Liver (tissue), 9 donors: ENCODE results near the gene EIF2B1. TPM values are rescaled to one million over a fixed set of nuclear protein-coding genes. Genes with fewer than 3 reads are reported as not detected.

Experiments
- DNase-seq: peaks from one replicate; pipeline ENCODE4 v3.0.0-alpha.2; 2017; ENCODE audit warnings: low spot score
- H3K27ac ChIP-seq, 2 donors: one replicate each; pipeline ENCODE4 v1.7.0; 2013; ENCODE audit warnings: inconsistent platforms in 2 of 2, low read length in 2 of 2, control low read depth in 1 of 2, low read depth in 1 of 2, mild to moderate bottlenecking in 1 of 2
- H3K27me3 ChIP-seq, 4 donors: one replicate each; pipeline versions ENCODE4 v1.6.1 to v1.7.0; 2013; ENCODE audit warnings: low read length in 3 of 4, inconsistent platforms in 1 of 4, mild to moderate bottlenecking in 1 of 4, moderate library complexity in 1 of 4; ENCODE audit not compliant: control insufficient read depth in 4 of 4, insufficient read depth in 4 of 4
- H3K36me3 ChIP-seq, 4 donors: one replicate each; pipeline versions ENCODE4 v1.6.1 to v1.7.0; 2013; ENCODE audit warnings: low read length in 3 of 4, mild to moderate bottlenecking in 3 of 4, low read depth in 1 of 4, moderate library complexity in 1 of 4; ENCODE audit not compliant: control insufficient read depth in 4 of 4, insufficient read depth in 3 of 4
- H3K4me1 ChIP-seq, 4 donors: one replicate each; pipeline versions ENCODE4 v1.6.1 to v1.7.0; 2013; ENCODE audit warnings: low read length in 3 of 4, mild to moderate bottlenecking in 3 of 4, moderate library complexity in 1 of 4; ENCODE audit not compliant: control insufficient read depth in 4 of 4, insufficient read depth in 4 of 4
- H3K4me3 ChIP-seq, 3 donors: one replicate each; pipeline versions ENCODE4 v1.6.1 to v1.7.0; 2013; ENCODE audit warnings: low read length in 3 of 3, control low read depth in 1 of 3, low read depth in 1 of 3, mild to moderate bottlenecking in 1 of 3
- H3K9ac ChIP-seq, 2 donors: one replicate each; pipeline ENCODE4 v1.7.0; 2013; ENCODE audit warnings: low read length in 2 of 2, mild to moderate bottlenecking in 2 of 2, moderate library complexity in 2 of 2, control low read depth in 1 of 2, low read depth in 1 of 2
- H3K9me3 ChIP-seq, 4 donors: one replicate each; pipeline versions ENCODE4 v1.6.1 to v1.7.0; 2013; ENCODE audit warnings: low read length in 3 of 4; ENCODE audit not compliant: control insufficient read depth in 4 of 4
- EGR1 ChIP-seq, 2 donors: IDR thresholded peaks; 2 replicates each; pipeline ENCODE4 v1.6.1; 2016 to 2018; ENCODE audit warnings: antibody characterized with exemption in 2 of 2, low read depth in 2 of 2
- FOXA1 ChIP-seq: IDR thresholded peaks from 2 replicates; pipeline ENCODE4 v1.6.1; 2016; ENCODE audit warnings: antibody characterized with exemption
- FOXA2 ChIP-seq: IDR thresholded peaks from 2 replicates; pipeline ENCODE4 v1.6.1; 2016; ENCODE audit warnings: antibody characterized with exemption
- HNF4G ChIP-seq: IDR thresholded peaks from 2 replicates; pipeline ENCODE4 v1.6.1; 2016; ENCODE audit warnings: antibody characterized with exemption
- JUND ChIP-seq, 2 donors: IDR thresholded peaks; 2 replicates each; pipeline ENCODE4 v1.6.1; 2016; ENCODE audit warnings: antibody characterized with exemption in 2 of 2
- NR2F2 ChIP-seq: IDR thresholded peaks from 2 replicates; pipeline ENCODE4 v1.6.1; 2016; ENCODE audit warnings: antibody characterized with exemption
- RXRA ChIP-seq, 2 donors: IDR thresholded peaks; 2 replicates each; pipeline ENCODE4 v1.6.1; 2017 to 2018; ENCODE audit warnings: antibody characterized with exemption in 2 of 2, mild to moderate bottlenecking in 1 of 2
- SP1 ChIP-seq: IDR thresholded peaks from 2 replicates; pipeline ENCODE4 v1.6.1; 2018; ENCODE audit warnings: antibody characterized with exemption, mild to moderate bottlenecking
- TAF1 ChIP-seq: conservative IDR thresholded peaks from 2 replicates; pipeline ENCODE4 v1.6.1; 2016; ENCODE audit warnings: antibody characterized with exemption, mild to moderate bottlenecking
- YY1 ChIP-seq: IDR thresholded peaks from 2 replicates; pipeline ENCODE4 v1.6.1; 2016; ENCODE audit warnings: antibody characterized with exemption, mild to moderate bottlenecking
- WGBS: extraction: QIAGEN DNeasy Blood & Tissue Kit; methylation state at CpG from one replicate; pipeline ENCODE4 v1.1.7; 2013; 5-methylcytosine and 5-hydroxymethylcytosine counted together
- polyA plus RNA-seq, 2 donors: library from polyadenylated mRNA; stranded (reverse) in 1 of 2; unstranded in 1 of 2; fragments of 200-250 nt in 1 of 2; fragments of >200 nt in 1 of 2; fragmentation: Nextera tagmentation in 1 of 2; extraction: Ambion mirVana in 1 of 2; gene quantifications; one replicate each; pipeline versions ENCODE4 v1.2.1 to v1.2.3, GENCODE V29; 2013 to 2015
- total RNA-seq, 2 donors: library from RNA; depleted of rRNA; stranded (reverse); fragments of >200 nt; gene quantifications; one replicate each; pipeline ENCODE4 v1.2.3, GENCODE V29; 2014
- TF ChIP-seq, protein P1 (sequence below): fragments of 150-350 bp; IDR thresholded peaks from 2 replicates; pipeline ENCODE4 v1.5.1; 2017; ENCODE audit warnings: improper control_type of control experiment, low read depth, low read length; ENCODE audit not compliant: missing input control
- TF ChIP-seq, protein P2 (sequence below): IDR thresholded peaks from 2 replicates; pipeline ENCODE4 v1.6.1; 2016; ENCODE audit warnings: antibody characterized with exemption
- TF ChIP-seq, protein P3 (sequence below): IDR thresholded peaks from 2 replicates; pipeline ENCODE4 v1.6.1; 2016; ENCODE audit warnings: antibody characterized with exemption
- TF ChIP-seq, protein P4 (sequence below): IDR thresholded peaks from 2 replicates; pipeline ENCODE4 v1.6.1; 2016; ENCODE audit warnings: antibody characterized with exemption, mild to moderate bottlenecking
- donor health status: healthy.
- donor health status: healthy.
- donor health status: healthy.
- donor health status: healthy.
- donor health status: healthy.

EIF2B1 gene
- total and polyA plus RNA-seq, 4 donors, result 14.0 to 34.5 (median 17.1) TPM

DNA sequence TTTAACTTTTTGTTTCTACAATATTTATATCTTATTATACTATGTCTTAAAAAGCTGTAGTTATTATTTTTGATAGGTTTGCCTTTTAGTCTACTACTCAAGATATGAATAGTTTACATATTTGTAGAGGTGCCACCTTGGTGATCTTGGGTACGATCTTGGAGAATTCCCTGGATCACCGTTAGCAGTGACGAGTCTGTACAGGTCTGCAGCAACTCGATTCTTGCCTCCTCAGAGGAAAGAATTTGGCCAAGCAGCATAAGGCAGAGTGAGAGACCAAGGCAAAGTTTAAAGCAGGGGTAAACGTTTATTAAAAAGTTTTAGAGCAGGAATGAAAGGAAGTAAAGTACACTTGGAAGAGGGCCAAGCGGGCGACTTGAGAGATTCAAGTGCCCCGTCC is 34.3 kb upstream of the EIF2B1 start (continued):
- TF ChIP-seq, protein P1, sequence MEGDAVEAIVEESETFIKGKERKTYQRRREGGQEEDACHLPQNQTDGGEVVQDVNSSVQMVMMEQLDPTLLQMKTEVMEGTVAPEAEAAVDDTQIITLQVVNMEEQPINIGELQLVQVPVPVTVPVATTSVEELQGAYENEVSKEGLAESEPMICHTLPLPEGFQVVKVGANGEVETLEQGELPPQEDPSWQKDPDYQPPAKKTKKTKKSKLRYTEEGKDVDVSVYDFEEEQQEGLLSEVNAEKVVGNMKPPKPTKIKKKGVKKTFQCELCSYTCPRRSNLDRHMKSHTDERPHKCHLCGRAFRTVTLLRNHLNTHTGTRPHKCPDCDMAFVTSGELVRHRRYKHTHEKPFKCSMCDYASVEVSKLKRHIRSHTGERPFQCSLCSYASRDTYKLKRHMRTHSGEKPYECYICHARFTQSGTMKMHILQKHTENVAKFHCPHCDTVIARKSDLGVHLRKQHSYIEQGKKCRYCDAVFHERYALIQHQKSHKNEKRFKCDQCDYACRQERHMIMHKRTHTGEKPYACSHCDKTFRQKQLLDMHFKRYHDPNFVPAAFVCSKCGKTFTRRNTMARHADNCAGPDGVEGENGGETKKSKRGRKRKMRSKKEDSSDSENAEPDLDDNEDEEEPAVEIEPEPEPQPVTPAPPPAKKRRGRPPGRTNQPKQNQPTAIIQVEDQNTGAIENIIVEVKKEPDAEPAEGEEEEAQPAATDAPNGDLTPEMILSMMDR, result no peak
- TF ChIP-seq, protein P2, sequence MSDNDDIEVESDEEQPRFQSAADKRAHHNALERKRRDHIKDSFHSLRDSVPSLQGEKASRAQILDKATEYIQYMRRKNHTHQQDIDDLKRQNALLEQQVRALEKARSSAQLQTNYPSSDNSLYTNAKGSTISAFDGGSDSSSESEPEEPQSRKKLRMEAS, result no peak

DNA sequence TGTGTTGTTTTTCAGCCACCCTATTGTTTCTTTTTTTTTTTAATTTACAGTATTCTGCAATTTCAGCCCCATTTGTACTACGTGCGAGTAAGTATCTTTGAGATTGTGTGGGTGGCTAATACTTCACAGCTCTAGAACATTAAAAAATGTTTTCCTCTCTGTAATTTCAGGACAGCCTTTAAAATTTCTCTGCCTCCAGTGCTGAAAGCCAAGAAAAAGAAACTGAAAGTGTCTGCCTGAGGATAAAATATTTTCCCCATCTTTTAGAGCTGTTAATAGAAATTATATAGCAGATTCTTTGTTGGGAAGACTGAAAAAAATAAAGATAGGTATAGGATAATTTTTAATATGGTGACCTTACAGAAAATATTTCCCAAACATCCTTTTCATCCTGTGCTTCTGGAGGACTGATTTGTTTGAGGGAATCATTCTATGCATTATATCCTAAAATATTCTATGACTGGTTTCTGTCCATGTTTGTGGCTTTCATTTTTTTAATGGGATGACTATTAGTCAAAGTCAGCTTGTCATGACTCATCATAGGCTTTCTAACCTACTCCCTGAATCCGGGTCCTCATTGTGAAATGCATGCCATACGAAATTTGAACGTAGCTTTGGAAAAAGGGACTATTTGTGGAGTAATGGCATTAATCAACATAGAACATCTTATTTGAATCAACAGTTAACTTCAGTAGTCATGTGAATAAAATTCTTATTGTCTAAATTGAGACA is 26.7 kb upstream of the EIF2B1 start:
- Histone ChIP-seq H3K4me1 (no peaks in the 10 kb centered on the region), H3K9me3 (no peaks in the 10 kb centered on the region), H3K27me3 (no peaks in the 10 kb centered on the region), H3K9ac (no peak overlapping the region), H3K36me3 (peaks cover 0 to 30% (median 13%) of the 10 kb centered on the region in 4 donors), H3K27ac (no peak overlapping the region), H3K4me3 (no peak overlapping the region)
- 88% methylated on average over 5 of the region's 5 CpGs for WGBS
- no peak for TF ChIP-seq TAF1
- TF ChIP-seq YY1, result no peak
- no peak for TF ChIP-seq NR2F2
- TF ChIP-seq, protein P3, sequence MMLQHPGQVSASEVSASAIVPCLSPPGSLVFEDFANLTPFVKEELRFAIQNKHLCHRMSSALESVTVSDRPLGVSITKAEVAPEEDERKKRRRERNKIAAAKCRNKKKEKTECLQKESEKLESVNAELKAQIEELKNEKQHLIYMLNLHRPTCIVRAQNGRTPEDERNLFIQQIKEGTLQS, result no peak
- no peak for TF ChIP-seq HNF4G
- TF ChIP-seq, protein P1, result no peak
- no peak for TF ChIP-seq SP1
- no peak for TF ChIP-seq EGR1 (IDR thresholded peaks at IDR 0.05; ENCODE audit: low read depth in 2 of 2)
- TF ChIP-seq, protein P4, sequence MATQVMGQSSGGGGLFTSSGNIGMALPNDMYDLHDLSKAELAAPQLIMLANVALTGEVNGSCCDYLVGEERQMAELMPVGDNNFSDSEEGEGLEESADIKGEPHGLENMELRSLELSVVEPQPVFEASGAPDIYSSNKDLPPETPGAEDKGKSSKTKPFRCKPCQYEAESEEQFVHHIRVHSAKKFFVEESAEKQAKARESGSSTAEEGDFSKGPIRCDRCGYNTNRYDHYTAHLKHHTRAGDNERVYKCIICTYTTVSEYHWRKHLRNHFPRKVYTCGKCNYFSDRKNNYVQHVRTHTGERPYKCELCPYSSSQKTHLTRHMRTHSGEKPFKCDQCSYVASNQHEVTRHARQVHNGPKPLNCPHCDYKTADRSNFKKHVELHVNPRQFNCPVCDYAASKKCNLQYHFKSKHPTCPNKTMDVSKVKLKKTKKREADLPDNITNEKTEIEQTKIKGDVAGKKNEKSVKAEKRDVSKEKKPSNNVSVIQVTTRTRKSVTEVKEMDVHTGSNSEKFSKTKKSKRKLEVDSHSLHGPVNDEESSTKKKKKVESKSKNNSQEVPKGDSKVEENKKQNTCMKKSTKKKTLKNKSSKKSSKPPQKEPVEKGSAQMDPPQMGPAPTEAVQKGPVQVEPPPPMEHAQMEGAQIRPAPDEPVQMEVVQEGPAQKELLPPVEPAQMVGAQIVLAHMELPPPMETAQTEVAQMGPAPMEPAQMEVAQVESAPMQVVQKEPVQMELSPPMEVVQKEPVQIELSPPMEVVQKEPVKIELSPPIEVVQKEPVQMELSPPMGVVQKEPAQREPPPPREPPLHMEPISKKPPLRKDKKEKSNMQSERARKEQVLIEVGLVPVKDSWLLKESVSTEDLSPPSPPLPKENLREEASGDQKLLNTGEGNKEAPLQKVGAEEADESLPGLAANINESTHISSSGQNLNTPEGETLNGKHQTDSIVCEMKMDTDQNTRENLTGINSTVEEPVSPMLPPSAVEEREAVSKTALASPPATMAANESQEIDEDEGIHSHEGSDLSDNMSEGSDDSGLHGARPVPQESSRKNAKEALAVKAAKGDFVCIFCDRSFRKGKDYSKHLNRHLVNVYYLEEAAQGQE, result no peak
- no peak for DNase-seq

DNA sequence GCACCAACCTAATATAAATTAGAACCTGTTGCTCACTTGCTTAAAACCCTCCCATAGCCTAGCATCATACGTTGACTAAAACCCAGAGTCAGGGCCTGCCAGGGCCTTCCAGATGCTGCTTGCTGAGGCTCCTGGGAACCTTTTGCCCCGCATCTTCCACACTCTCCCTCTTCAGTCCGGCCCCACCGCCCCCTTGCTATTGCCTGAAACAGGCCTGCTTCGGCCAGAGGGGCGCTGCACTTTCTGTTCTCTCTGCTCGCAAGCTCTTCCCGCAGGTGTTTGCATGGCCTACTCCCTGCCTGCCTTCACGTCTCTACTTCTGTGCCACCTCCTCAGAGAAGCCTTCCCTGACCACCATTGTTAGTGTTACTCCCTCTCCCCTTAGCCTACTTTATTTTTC is 23.7 kb upstream of the EIF2B1 start:
- Histone ChIP-seq H3K27ac (no peak overlapping the region), H3K4me1 (no peaks in the 10 kb centered on the region), H3K4me3 (no peak overlapping the region), H3K9me3 (no peaks in the 10 kb centered on the region), H3K27me3 (no peaks in the 10 kb centered on the region), H3K9ac (no peak overlapping the region), H3K36me3 (peaks cover 2 to 32% (median 15%) of the 10 kb centered on the region in 4 donors)
- TF ChIP-seq FOXA1 (no peak), NR2F2 (no peak), TAF1 (no peak), YY1 (no peak), SP1 (no peak), RXRA (IDR thresholded peaks at IDR 0.05) (no peak), EGR1 (IDR thresholded peaks at IDR 0.05; ENCODE audit: low read depth in 2 of 2) (no peak), FOXA2 (no peak), JUND (IDR thresholded peaks at IDR 0.05) (no peak), HNF4G (no peak)
- WGBS, result 97% methylated on average over 9 of the region's 9 CpGs
- no peak for DNase-seq
